NCI-H524 treated with DMSO at 0.1 percent for 48 hours (cell line): ENCODE data around the gene MTOR.

Experiments used
- DNase-seq: peaks from one replicate; lab custom pipeline; 2025; lab: John Stamatoyannopoulos, UW

The MTOR gene

GRCh38 chr1:11062965-11063401 is 199.4 kb downstream of the MTOR start:
- no peak for DNase-seq

GRCh38 chr1:11061652-11062365 is 200.5 kb downstream of the MTOR start:
- DNase-seq: no peak

GRCh38 chr1:11059968-11060830 is 202.2 kb downstream of the MTOR start, which contains the start of gene SRM:
Gene SRM, minus strand, starts transcription at chr1:11060018. Its CDS starts 75 bp downstream, at chr1:11059943.
- DNase-seq: peak; percentile 33

- no peak for DNase-seq
These were observed 203.0 kb downstream of the MTOR start for GRCh38 chr1:11059155-11059967.

GRCh38 chr1:11058595-11059154 is 203.7 kb downstream of the MTOR start:
- no peak for DNase-seq

GRCh38 chr1:11058026-11058425 is 204.3 kb downstream of the MTOR start:
- no peak for DNase-seq

- DNase-seq: no peak
These were observed 204.9 kb downstream of the MTOR start for GRCh38 chr1:11057477-11057876.
